Measurements from ENCODE around the gene LIN37. TPM values are rescaled to one million over a fixed set of nuclear protein-coding genes. Genes with fewer than 3 reads are reported as not detected.
A peak's percentile ranks its signal among the peaks of the same experiment; 100 is the strongest.

Gene LIN37
- total and polyA plus RNA-seq, 12 donors = 4.0 to 29.4 (median 5.0) TPM

DNA sequence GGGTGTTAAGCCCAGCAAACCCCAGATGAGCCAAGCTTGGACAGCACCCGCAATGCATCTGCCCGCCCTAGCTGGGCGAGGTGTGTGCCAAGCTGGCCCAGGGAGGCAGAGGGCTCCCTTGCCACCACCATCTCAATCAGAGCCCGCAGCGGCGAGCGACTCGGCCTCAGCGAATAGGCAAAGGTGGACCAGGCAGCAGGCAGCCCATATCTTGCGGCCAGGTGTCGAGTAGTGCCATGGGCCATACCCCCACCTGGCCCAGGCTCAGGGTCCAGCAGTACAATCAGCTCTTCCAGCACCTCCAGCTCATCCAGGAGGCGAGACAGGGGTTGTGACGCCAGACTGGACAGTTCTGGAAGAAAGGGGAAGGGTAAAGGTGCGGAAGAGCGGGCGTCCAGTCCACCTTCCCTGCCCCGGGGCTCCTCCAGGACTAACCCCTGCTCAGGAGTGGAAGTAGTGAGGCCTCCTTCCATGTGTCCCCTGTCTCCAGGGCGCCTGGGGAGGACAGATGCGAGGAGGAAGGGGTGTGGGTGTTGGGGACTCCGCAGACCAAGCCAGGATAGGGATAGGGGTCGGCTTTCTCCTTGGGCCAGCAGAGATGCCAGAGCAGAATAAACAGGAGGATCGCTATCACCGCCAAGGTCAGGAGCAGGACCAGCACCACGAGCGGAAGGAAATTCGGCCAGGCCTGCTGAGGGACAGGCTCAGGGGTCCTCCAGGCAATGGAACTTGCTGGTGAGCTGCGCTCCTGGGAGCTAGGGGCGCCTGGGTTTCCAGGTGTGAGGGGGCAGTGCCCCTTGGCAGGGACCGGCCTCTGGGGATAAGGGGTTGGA is 8.9 kb upstream of the LIN37 start:
- Histone ChIP-seq H3K9me3 (no peaks in the 10 kb centered on the region), H3K27ac (peak overlapping the region in 8 of 10 donors; percentile 66 to 95 (median 83)), H3K27me3 (no peaks in the 10 kb centered on the region), H3K4me3 (peak overlapping the region in 9 of 10 donors; percentile 51 to 81 (median 69)), H3K36me3 (peaks cover 0 to 63% (median 15%) of the 10 kb centered on the region in 9 donors), H3K4me1 (peaks cover 0 to 48% (median 26%) of the 10 kb centered on the region in 9 donors)
- ATAC-seq = no peak
- no peak for DNase-seq
- TF ChIP-seq, protein P1, sequence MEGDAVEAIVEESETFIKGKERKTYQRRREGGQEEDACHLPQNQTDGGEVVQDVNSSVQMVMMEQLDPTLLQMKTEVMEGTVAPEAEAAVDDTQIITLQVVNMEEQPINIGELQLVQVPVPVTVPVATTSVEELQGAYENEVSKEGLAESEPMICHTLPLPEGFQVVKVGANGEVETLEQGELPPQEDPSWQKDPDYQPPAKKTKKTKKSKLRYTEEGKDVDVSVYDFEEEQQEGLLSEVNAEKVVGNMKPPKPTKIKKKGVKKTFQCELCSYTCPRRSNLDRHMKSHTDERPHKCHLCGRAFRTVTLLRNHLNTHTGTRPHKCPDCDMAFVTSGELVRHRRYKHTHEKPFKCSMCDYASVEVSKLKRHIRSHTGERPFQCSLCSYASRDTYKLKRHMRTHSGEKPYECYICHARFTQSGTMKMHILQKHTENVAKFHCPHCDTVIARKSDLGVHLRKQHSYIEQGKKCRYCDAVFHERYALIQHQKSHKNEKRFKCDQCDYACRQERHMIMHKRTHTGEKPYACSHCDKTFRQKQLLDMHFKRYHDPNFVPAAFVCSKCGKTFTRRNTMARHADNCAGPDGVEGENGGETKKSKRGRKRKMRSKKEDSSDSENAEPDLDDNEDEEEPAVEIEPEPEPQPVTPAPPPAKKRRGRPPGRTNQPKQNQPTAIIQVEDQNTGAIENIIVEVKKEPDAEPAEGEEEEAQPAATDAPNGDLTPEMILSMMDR (IDR thresholded peaks at IDR 0.05) = no peak
- WGBS, 2 donors = 73% methylated on average over 29 of the region's 29 CpGs
- intact Hi-C loops (cut with DNase I) = loop anchor here in 3 of 10 donors (5.0 to 10.0 kb wide), 2 partner anchors 193 to 195 kb away; partner anchors contain the start of gene LRFN3 (in 2 of the 3)

DNA sequence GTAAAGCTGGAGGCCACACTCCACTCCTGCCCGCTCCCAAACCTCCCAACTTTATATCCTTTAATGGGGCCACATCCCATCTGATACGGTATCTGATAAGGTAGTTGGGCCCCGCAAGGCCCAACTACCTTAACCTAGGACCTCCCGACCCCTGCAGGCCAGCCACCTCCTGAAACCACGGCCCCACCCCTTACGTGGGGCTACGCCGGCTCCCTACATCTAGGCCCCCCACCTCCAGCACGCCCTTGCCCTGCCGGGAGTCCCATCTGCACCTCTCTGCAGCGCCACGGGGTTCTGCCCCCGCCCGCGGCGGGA is 8.3 kb upstream of the LIN37 start:
- peaks cover 0 to 57% (median 15%) of the 10 kb centered on the region in 9 donors for H3K36me3 ChIP-seq

DNA sequence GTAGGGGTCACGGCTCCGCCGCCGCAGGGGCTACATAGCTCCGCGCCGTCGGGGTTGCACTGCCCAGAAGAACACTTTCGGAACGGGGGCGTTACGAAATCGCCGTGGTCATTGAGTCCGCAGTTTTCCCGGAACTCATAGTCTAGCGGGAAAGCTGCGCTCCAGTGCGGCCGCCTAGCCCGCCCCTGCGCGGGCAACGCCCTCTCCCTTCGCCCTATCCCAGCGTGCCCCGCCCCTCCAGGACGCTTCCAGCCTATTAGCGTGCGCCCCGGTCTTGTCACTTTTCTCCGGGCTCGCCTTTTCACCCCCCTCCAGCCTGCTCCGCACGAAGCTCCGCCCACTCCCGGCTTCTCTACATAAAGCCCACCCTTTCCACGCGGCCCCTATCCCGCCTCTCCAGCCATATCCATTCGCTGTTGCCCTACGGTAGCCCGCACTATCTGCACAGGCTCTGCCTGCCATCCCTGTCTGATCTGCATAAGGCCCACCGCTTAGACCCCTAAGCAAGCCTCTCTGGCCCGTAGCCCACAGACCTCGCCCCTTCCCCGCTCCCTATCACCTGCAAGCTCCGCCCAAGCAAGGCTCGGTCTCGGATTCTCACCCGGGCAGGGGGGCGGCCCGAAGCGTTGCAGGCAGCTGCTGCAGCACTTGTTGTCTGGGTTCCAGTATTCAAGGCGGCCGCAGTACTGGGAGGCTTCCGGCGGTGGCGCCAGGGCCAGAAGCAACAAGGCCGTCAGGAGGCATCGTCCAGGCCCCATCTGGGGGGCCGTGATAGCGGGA is 7.8 kb upstream of the LIN37 start:
- peak; percentile 84 to 88 (median 86) for ATAC-seq
- H3K4me3 ChIP-seq = peak overlapping the region; percentile 51 to 81 (median 68)
- H3K27ac ChIP-seq = peak overlapping the region; percentile 38 to 95 (median 77)
- H3K4me1 ChIP-seq = peaks cover 0 to 49% (median 28%) of the 10 kb centered on the region in 9 donors
- peaks cover 0 to 52% (median 15%) of the 10 kb centered on the region in 9 donors for H3K36me3 ChIP-seq
- TF ChIP-seq, protein P1 (IDR thresholded peaks at IDR 0.05) = peak in 2 of 9 donors; percentile 21 to 22
- no peaks in the 10 kb centered on the region for H3K9me3 ChIP-seq
- intact Hi-C loops (cut with DNase I) = loop anchor here in 3 of 10 donors (5.0 to 10.0 kb wide), 2 partner anchors 192 to 194 kb away; partner anchors contain the start of gene LRFN3 (in 2 of the 3)
- peak; percentile 98 for DNase-seq
- H3K27me3 ChIP-seq = no peaks in the 10 kb centered on the region
- WGBS, 2 donors = 0 to 1% methylated on average over 63 of the region's 63 CpGs

More for the DNA sequence above, 8.3 kb upstream of the LIN37 start:
- Histone ChIP-seq H3K4me3 (peak overlapping the region; percentile 51 to 81 (median 68)), H3K27ac (peak overlapping the region in 9 of 10 donors; percentile 63 to 95 (median 81)), H3K27me3 (no peaks in the 10 kb centered on the region), H3K4me1 (peaks cover 0 to 49% (median 28%) of the 10 kb centered on the region in 9 donors), H3K9me3 (no peaks in the 10 kb centered on the region)
- TF ChIP-seq, protein P1 (IDR thresholded peaks at IDR 0.05) = no peak
- DNase-seq = no peak
- intact Hi-C loops (cut with DNase I) = loop anchor here in 3 of 10 donors (5.0 to 10.0 kb wide), 2 partner anchors 192 to 195 kb away; partner anchors contain the start of gene LRFN3 (in 2 of the 3)
- 2 to 3% methylated on average over 16 of the region's 16 CpGs for WGBS, 2 donors
- peak in 1 of 8 donors; percentile 5 for ATAC-seq

DNA sequence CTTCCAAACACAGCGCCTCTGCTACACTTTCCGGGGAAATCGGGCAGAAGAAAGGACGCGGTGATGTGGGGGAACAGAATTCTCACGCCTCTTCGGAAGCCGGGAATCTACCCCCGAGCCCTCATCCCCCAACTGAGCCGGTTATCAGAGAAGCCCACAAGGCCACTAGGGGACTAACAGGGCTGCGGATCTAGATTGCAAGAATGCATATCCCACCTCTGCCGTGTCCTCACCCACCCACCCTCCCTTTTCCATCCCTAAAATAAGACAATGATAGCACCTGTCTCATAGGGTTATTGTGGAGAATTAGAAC is 7.2 kb upstream of the LIN37 start:
- intact Hi-C loops (cut with DNase I) = loop anchor here in 3 of 10 donors (5.0 to 10.0 kb wide), 2 partner anchors 191 to 194 kb away; partner anchors contain the start of gene LRFN3 (in 2 of the 3)
- WGBS, 2 donors = 3 to 5% methylated on average over 12 of the region's 12 CpGs
- peaks cover 0 to 53% (median 32%) of the 10 kb centered on the region in 9 donors for H3K4me1 ChIP-seq
- no peaks in the 10 kb centered on the region for H3K27me3 ChIP-seq
- no peak for ATAC-seq
- TF ChIP-seq, protein P1 (IDR thresholded peaks at IDR 0.05) = peak in 1 of 9 donors; percentile 22
- H3K4me3 ChIP-seq = peak overlapping the region; percentile 51 to 81 (median 68)
- DNase-seq = no peak
- peaks cover 0 to 46% (median 15%) of the 10 kb centered on the region in 9 donors for H3K36me3 ChIP-seq
- H3K27ac ChIP-seq = peak overlapping the region in 9 of 10 donors; percentile 38 to 95 (median 78)
- no peaks in the 10 kb centered on the region for H3K9me3 ChIP-seq
